CD4-positive, alpha-beta T cell treated with Interleukin-6 for 4 hours (primary cell): ENCODE results near the gene ZFHX2.

Source experiments
- DNase-seq: peaks from one replicate; pipeline ENCODE4 v3.0.0-alpha.2; 2020; ENCODE audit warnings: mixed read lengths

ZFHX2 gene

GRCh38 chr14:23559010-23559925 lies 7.7 kb upstream of the ZFHX2 start:
- DNase-seq = peak; percentile 78

GRCh38 chr14:23558346-23559009 lies 6.9 kb upstream of the ZFHX2 start:
- no peak for DNase-seq

GRCh38 chr14:23557946-23558345 lies 6.4 kb upstream of the ZFHX2 start:
- no peak for DNase-seq

- no peak for DNase-seq
These were observed 6.0 kb upstream of the ZFHX2 start for GRCh38 chr14:23557521-23557920.

- DNase-seq = no peak
These were observed 5.3 kb upstream of the ZFHX2 start for GRCh38 chr14:23556700-23557440.

DNA sequence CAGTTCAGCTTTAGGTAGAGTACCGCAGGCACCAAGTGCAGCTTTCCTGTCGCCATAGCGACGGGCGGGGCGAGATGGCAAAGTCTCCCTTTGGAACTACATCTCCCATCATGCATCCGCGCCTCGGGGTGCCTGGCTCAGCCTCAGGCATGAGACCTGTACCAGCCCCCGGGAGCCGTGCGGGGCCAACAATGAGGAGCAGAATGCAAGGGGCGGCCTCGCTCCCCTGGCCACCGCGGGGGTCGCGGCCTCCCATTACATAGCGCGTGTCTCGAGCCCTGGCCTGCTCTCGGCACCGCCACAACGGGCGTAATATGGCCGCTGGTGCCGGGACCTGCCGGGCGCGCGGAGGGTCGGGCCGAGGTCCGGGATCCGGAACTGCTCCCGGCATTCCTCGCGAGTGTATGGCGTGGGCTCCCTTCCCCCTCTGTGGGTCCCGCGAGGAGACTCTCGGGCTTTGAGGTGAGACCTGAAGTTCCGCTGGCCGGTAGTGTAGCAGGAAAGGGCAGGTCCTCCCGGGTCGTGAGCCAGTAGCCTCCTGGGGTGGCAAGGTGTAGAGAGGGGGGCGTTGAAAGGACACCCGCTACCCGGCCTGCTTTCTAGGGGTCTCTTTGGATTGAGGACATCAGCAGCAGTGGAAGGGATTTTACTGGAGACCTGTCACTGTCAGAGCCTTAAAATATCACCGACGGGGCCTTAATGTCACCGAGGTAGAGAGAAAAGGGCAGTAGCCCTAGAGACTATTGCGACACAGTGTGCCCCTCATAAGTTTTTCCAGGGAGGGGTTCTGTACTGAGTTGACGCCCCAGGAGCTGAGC lies 4.5 kb upstream of the ZFHX2 start, which contains the start of gene THTPA:
THTPA (plus strand) TSS at position 390 of the 818 bp plus-strand sequence. CDS start 487 bp downstream, outside the sequence.
- DNase-seq = peak; percentile 94

DNA sequence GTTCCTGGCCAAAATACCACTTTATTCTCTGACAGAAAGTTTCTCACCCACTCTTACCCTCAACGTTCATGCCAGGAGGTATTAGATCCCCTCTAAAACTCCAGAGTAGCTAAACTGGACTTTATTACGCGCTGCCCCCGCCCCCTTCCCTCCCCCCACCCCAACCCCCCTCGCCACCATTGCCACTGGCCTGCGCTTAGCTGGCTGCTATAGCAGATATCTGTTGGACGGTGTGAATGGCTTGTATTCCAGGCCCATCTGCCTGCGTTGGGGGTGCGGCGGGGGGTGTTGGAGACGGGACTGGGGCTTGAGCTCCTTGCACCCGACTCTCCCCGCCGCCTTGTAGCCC lies 3.9 kb upstream of the ZFHX2 start:
- no peak for DNase-seq

GRCh38 chr14:23550812-23551265 lies 726 bp downstream of the ZFHX2 start:
- DNase-seq = no peak

DNA sequence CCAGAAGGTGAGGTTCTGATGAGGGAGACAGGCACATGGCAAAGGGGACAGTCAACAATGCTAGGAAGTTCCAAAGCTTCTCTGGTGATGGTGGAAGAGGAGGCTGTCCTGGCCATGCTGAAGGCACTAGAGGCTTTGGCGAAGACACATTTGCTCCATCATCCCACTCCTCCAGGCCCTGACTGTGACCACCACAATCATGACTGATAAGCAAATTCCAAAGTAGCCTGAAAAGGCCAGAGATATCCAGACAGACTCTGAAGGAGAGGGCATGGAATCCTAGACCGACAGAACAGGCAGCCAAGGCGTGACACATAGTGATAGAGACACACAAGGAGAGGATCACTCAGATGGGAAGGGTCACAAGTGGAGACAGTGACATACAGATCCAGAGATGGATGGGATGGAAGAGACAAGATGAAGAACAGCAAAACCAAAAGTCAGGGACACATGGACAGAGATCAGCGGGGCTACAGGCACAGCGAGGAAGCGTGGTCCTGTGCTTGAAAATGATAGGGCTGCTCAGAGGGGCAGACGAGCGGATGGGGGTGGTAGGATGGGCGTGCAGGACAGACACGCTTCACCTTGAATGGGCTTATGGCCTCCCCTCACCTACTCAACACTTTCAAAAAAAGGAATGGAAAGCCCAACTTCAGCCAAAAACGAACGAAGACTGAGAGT lies 1.3 kb downstream of the ZFHX2 start:
- DNase-seq = no peak

DNA sequence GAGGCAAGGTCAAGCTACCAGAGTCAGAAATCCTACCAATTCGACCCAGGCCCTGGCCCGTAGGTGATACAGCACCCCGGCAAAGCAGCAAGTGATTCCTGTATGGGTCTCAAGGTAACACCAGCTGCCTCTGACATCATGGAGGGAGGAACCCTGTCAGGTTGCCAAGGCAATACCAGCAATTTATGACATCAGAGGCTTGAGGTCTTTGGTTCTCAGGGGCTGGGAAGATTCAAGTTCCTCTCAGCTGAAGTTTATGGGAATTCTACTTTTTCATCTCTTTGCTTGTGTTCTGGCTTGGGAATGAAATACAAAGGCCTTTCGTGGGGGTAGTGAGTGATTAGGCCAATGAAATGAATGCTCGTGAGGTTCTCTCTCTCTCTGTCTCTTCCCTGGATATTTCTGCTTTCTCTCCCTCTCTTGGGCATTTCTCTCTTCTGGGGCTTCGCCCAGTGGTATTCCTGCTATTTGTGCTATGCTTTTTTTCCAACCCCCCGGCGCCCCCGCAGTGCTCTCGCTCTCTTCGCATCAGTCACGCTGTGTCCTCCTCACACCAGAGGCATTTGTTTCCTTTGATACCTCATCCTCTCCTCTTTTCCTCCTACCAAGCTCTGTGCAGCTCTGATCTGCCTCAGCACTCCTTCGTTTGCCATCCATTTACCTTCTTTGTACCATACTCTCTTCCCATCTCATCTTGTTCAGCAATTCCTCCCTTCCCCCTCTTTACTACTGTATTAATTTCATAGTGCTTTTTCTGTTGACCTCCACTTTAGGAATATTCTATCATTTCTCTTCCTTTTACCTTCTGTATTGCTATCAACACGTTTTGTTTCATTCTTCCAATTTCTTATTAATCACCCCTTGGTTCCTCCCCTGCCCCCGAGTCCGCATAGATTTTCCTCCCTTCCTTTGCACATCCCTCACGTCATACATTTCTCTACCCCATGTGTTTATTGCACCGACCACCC lies 2.9 kb downstream of the ZFHX2 start:
- no peak for DNase-seq

DNA sequence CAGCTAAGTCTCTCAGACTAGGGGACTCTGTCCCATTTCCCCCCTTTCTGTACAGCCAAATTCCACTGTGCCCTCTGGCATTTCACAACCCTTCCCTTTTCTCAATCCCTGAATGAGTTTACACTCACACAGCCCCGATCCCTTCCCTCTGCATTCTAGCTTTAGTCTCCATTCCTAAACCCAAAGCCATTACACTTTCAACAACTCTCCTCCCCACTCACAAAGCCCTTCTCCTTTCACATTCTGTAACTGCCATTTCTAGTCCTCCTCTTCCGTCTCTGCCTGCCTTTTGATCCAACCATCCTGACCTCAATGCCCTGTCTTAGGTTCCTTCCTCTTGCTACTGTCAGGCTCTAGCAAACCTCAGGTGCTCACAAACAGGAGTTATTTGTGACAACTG lies 3.6 kb downstream of the ZFHX2 start:
- DNase-seq = no peak

DNA sequence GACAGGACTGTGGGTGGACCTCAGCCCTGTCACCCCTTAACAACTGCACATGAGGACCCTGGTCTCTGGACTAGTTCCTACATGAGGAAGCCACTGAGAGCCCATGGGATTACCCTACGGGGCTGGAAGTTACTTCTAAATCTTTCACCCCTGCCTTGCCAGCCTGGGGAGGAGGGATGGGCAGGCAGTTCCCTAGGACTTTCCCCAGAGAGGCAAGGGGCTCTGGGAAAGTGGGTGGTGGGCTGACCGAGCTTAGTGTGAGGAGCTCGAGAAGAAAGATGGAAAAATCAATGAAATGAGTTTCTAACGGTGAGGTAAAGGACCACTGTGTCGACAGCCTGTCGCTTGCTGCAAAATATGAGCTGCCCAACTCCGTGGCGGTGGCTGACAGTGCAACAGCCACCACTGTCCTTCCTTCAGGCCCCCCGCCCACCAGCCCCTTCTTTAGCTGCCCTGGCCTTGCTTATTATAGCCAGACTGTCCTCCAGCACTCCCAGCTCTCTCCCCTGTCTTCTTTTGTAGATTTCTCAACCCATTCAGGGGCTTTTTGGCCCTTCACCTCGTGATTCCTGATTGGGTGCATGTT lies 5.0 kb downstream of the ZFHX2 start:
- no peak for DNase-seq

DNA sequence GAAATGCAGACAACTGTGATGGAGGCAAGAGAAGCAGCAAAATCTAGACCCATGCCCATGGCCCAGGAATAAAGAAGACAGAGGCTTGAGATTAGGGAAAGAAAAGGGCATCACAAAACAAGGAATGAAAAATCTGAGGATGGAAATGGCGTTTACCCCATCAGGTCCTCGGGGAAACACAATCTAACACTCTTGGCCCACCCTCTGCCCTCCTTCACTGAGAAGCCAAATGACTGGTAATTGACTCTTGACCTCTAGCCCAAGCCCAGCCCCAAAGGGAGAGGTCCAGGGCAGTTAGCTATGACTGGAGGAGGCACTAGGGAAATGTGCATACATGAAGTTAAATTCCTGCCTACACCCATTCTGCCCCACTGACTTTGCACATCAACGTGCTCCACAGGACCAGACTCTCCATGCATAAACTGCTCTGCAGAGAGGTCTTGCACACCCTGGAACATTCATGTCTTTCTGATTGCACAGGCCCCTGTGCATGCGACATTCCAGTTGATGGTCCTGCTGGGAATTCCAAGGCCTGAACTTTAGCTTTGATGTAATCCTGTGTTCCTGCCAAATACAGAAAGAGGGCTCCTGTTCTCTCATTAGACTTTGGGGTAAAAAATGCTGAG lies 5.7 kb downstream of the ZFHX2 start:
- no peak for DNase-seq

DNA sequence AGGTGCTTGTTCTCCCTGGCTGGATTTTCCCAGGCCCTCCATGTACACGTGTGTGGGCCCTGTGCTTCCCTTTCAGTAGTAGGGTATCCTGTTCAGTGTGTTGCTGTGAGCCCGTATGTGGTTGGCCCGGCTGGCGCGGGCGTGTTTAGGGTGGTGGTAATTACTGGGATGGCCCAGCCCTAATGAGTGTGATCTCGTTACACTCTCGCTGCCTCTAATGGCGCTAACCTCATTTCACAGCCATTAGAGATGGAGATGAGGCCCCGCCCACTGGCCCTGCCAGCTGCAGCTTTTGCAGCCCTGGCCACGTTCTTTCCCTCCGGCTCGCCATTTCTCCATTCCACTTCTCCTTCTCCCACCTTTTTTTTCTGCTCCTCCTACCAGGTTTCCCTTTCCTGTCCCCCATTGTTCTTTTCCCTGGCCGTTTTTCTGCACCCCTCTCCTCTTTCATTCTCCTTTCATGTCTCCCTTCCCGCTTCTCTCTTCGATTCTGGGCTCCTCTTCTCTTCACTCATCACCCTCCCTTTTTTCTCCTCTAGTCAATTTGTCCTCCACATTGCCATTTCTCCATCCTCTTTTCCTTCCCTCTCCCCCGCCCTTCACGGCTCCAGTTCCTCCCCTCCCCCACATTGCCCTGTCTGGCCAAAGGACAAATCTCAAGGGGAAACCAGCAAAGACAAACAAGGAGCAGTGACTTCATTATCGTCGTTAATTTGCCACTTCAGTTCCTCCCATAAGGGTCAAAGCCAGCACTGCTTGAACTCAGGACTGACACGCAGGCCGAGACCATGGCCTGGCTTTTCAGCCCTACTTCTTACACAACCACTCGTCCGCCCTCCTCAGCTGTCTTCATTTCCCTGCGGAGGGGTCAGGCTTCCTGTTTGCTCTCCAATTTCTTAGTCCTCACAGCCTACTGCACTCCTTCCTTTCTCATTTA lies 6.8 kb downstream of the ZFHX2 start:
- no peak for DNase-seq

- DNase-seq = no peak
These were observed 8.2 kb downstream of the ZFHX2 start for GRCh38 chr14:23543403-23543802.

DNA sequence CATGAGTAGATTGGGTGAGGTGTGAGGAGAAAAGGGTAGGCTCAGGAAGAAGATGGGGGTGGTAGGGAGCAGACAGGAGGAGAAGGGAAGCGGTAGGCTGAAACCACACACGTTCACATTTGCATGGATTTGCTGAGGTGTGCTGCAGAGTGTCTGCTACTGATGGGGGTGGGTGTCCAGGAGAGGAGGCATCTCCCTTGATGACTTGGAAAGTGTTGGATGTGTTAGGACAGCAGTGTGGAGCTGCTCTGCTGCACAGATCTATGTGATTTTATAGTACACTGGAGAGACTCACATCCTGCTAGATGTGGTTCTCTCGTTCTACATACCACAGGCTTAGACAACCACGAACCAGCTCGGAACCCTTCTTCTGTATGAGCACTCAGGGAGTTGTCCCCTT lies 9.3 kb downstream of the ZFHX2 start:
- DNase-seq = no peak

DNA sequence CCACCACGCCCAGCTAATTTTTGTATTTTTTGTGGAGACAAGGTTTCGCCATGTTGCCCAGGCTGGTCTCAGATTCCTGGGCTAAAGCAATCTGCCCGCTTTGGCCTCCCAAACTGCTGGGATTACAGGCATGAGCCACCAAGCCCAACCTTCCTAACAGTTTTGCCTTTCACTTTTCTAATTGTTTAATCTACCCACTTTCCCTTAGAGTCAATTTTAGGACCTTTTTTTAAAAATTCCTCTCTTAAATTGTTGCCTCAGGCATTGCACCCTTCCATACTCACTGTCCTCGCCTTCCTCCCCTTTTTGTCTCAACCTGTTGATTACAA lies 11.5 kb downstream of the ZFHX2 start:
- DNase-seq = no peak

- peak; percentile 23 for DNase-seq
These were observed 12.1 kb downstream of the ZFHX2 start for GRCh38 chr14:23539248-23540140.
